ENCODE data around the gene SSC5D. TPM values are rescaled to one million over a fixed set of nuclear protein-coding genes. Genes with fewer than 3 reads are reported as not detected.

Gene SSC5D
- polyA plus RNA-seq, 4 donors: 1.9 to 7.0 (median 3.1) TPM

DNA sequence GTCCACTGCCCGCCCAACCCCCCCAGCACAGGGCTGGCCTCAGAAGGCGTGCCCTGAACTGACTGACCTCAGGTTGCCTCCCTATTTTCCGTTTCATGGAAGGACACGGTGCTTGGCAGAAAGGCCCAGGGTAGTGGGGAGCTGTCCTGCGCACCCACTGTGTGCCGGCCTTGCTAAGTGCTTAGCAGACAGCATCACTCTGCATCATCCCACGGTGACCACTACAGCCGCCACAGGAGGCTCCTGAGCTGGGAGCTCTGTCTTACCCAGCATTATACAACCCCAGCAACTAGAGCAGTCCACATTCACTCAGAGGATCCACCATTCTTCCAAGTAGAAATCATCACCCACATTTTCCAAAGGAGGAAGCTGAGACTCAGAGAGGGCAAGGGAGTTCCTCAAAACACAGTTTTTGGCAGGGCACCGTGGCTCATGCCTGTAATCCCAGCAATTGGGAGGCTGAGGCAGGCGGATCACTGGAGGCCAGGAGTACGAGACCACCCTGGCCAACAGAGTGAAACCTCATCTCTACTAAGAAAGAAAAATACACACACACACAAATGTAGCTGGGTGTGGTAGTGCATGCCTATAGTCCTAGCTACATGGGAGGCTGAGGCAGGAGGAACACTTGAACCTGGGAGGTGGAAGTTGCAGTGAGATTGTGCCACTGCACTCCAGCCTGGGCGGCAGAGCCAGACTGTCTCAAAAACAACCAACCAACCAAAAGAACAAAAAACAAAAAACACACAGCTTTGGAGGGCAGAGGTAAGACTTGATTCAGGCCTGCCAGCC, 47.1 kb downstream of the SSC5D start:
- no peak for DNase-seq (ENCODE audit: low read depth in 4 of 4, low spot score in 3 of 4)

DNA sequence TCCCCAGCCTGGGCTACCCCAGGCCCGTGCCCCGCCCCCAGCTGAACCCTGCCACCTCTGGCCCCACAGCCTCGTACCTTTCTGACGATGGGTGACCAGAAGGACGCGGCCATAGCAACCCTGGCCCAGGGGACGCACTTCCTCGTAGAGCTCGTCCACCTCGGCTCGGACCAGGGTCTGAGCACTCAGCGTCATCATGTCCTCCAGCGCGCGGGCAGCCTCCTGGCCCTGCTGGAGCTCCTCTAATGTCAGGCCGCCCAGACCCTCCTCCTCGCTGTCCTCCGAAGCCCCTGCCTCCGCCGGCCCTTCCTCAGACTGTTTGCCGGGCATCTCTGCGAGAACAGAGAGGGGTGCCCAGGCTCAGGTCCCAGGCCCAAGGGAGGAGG, 47.7 kb downstream of the SSC5D start:
- DNase-seq (ENCODE audit: low read depth in 4 of 4, low spot score in 3 of 4): no peak

DNA sequence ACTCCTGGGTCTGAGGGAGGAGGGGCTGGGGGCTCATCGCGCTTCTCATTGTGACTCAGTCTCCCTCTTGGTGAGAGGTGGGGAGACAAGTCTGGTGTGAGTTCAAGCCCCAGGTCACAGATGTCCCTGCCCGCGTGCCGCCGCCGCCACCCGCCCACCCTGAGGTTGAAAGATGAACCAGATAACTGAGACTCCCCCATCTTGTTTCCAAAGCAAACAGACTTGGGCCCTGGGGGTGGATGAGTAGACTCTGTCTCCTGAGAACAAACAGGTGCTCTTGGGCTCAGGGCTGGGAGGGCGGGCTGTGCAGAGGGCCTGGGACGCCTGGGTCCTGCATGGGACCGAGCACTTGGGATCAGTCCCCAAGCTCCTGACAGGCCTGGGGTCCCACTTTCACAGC, 48.1 kb downstream of the SSC5D start:
- no peak for DNase-seq (ENCODE audit: low read depth in 4 of 4, low spot score in 3 of 4)

DNA sequence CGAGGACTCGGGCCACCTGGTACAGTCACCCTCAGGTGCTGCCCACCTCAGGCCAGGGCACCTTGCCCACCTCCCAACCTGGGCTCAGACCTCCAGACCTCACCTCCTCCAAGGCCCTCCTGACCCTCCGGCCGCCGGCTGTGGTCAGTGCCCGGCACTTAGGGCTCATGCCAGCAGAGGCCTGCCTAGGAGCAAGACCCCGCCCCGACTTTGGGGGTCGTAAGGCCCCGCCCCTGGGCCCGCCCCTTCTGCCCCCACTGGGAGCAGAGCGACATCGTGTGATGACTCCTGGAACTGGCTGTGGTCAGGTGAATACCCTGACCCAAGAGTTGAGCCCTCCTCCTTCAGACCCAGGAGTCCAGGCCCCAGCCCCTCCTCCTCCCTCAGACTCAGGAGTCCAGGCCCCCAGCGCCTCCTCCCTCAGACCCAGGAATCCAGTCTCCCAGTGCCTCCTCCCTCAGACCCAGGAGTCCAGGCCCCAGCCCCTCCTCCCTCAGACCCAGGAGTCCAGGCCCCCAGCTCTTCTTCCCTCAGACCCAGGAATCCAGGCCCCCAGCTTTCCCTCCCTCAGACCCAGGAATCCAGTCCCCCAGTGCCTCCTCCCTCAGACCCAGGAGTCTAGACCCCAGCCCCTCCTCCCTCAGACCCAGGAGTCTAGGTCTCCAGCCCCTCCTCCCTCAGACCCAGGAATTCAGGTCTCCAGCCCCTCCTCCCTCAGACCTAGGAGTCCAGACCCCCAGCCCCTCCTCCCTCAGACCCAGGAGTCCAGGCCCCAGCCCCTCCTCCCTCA, 48.9 kb downstream of the SSC5D start, which contains the start of gene SBK2:
TSS of gene SBK2 (minus strand) at position 183 of the 790 bp plus-strand sequence. CDS start 839 bp downstream, outside the sequence.
- no peak for DNase-seq (ENCODE audit: low read depth in 4 of 4, low spot score in 3 of 4)

DNA sequence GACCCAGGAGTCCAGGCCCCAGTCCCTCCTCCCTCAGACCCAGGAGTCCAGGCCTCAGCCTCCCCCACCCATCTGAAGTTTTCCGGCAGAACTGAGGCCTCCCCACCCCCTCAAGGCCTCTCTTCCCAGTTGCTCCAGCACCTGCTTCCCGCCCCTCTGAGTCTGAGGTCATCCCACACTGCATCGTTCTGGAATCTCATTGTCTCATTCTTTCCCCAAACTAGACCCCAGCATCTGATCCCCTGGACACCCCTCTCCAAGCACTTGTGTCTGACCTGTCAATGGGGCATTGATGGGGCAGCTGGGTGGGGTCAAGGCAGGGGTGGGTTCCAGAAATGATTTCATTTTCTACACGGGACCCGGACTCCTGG, 49.5 kb downstream of the SSC5D start:
- no peak for DNase-seq (ENCODE audit: low read depth in 4 of 4, low spot score in 3 of 4)

DNA sequence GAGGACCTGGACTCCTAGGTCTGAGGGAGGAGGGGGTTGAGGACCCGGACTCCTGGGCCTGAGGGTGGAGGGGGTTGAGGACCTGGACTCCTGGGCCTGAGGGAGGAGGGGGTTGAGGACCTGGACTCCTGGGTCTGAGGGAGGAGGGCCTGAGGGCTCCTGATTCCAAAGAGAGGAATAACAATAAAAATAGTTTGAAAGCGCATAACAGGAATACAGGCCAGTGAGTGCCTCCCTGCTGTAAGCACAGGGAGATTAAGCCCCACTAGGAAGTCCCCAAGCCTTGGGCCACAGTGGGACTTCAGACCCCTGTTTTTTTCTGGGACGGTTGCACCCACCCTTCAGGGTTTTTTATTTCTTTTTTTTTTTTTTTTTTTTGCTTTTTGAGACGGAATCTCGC, 49.9 kb downstream of the SSC5D start:
- DNase-seq (ENCODE audit: low read depth in 4 of 4, low spot score in 3 of 4): no peak

DNA sequence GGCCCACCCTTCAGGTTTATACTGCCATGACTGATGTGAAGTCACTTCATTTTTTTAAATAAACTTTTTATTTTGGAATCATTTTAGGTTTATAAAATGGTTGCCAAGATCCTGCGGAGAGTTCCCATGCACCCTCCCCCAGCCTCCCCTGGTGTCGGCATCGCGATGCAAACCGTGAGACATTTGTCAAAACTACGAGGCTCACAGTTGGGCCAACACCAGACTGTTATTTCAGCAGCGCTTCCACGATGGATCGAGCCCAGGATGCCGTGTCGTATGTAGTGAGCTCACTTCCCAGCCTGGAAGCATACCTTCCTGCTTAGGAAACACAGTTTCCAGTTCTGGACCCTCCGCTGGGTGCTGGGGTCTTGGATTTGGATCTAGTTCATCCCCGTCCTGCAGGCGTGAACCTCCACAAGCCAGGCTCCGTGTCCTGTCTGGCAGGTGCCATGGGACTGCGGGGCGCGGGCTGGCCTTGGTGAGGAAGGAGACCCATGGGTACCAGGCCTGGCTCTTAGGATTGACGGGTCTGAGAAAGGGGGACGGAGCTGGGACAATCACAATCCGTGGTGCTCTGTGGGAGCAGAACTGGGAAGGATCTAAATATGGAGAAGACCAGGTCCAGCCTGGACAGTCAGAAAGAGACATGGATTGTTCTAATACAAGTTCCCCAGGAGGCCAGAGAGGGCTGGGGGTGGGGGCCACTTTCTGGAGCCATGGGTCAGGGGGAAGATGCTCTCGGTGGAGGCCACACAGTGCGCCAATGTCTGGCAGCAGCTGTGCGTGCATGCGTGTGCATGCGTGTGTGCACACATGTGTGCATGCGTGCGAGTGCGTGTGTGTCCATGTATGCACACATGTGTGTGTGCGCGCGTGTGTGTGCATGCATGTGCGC, 51.1 kb downstream of the SSC5D start:
- no peak for DNase-seq (ENCODE audit: low read depth in 4 of 4, low spot score in 3 of 4)

DNA sequence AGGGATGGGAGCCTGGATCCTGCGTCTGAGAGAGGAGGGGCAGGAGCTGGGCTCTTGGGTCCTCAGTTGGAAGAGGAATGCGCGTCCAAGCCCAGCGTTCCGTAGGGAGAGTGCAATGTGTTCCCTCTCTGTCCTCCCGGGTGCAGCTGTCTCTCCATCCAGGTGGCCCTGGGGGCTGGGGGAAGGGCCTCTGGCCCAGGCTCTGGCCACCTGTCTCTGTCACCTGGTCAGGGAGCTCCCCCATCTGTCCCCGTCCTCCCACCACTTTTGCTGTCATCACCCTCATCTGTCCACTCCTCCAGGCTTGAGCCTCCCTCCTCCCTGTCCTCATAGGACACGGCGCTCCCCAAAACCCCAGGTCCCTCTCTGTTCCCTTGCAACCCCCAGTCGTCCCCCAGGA, 52.4 kb downstream of the SSC5D start:
- DNase-seq (ENCODE audit: low read depth in 4 of 4, low spot score in 3 of 4): no peak

DNA sequence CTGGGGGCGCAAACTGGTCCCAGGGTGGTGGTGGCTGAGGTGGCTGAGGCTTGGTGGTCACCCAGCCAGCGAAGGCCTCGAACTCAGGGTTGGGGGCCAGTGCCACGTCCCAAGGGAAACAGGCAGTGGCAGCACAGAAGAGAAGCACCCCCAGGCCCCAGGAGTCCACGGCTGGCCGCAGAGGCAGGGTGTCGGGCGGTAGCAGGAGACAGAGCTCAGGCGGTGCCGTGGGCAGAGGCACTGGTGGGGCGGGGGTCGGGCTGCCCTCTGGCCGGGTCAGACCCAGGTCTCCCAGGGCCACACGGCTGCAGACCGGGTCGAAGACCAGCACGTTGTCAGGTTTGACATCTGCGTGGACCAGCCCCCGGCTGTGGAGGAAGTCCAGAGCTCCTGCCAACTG, 52.9 kb downstream of the SSC5D start:
- DNase-seq (ENCODE audit: low read depth in 4 of 4, low spot score in 3 of 4): no peak

DNA sequence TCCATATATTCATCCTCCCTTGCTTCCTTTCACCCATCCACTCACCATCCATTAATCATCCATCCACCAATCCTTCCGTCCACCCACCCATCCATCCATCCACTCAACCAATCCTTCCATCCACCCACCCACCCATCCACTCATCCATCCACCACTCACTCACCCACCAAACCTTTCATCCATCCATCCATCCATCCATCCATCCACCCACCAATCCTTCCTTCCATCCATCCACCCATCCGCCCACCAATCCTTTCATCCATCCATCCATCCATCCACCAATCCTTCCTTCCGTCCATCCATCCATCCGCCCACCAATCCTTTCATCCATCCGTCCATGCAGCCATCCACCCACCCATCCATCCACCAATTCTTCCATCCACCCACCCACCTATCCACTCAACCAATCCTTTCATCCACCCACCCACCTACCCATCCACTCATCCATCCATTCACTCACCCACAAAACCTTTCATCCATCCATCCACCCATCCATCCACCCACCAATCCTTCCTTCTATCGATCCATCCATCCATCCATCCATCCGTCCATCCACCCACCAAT, 54.1 kb downstream of the SSC5D start:
- no peak for DNase-seq (ENCODE audit: low read depth in 4 of 4, low spot score in 3 of 4)

DNA sequence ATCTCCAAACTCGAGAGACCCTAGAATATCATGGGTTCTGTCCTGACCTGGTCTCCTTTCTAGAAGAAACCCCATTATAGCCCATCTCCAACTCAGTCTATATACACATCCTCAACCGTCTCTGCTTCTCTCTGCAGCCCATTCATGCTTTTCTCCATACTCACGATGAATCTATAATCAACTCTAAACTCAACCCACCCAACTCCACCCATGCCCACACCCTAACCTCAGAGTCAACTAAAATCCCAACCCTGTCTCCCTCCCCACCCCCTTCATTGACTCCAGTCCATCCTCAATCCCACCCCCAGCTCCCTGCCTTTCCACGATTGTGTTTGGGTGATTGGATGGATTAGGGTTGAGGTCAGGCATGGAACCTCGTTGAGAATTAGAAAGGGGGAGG, 55.3 kb downstream of the SSC5D start:
- no peak for DNase-seq (ENCODE audit: low read depth in 4 of 4, low spot score in 3 of 4)

DNA sequence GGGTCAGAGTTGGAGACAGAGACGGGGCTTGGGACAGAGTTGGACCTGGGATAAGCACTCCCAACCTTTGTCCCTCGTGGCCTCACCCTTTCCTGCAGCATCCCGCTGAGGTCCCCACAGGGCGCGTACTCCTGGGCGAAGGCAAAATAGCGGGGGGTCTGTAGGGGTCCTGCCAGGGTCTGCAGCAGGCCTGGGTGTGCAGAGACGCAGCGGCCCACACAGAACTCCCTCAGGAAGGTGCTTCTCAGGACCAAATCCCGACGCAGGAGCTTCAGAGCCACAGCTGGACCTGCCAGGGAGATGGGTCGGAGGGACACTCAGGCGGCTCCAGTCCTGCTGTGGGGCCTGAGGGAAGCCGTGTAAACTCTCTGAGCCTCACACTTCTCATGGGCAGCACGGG, 55.8 kb downstream of the SSC5D start:
- no peak for DNase-seq (ENCODE audit: low read depth in 4 of 4, low spot score in 3 of 4)

DNA sequence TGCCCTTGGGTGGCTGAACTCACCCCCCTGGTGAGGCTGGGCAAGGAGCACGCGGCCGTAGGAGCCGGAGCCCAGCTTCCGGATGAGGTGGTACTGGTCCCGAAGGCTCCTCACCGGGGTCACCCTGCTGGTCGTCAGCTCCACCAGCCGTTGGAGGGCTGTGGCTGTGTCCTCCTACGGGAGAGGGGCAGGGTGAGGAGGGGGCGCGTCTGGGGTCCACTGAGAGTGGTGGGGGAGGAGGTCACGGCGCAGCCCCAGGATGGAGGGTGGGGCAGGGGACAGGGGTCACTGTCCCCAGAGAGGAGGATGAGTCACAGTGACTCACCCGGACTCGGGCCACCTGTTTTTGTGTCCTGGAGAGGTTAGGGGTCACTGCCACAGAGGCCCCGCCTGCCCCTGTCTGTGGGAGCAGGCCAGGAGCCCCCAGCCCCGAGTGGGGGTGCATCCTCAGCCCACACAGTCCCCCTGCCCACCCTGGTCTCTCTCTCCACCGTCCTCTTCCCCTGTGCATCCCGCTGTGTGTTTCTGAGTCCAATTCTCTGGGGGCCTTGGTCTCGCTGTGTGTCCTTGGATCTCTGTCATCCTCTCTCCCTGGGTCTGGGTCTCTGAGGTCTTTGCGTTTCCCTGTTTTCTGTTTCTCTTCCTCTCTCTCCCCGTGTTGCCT, 56.7 kb downstream of the SSC5D start:
- no peak for DNase-seq (ENCODE audit: low read depth in 4 of 4, low spot score in 3 of 4)

DNA sequence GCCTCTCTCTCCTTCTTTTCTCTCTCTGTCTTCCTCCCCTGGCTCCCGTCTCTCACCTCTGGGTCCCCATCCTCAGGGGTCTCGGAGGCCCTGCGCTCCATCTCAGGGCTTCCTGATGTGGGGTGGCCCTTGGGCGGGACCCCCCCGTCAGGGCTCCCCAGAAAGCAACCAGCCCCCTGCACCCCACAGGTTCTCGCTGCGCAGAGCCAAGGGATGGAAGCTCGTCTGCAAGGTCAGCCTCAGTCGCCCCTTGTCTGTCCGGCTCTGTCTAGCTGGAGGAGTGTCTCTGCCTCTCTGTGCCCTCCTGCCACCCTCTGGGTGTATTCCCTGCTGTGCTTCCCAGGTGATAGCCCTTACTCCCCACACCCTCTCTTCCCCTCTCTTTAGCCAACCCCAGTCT, 57.2 kb downstream of the SSC5D start, which contains the start of gene SBK3:
TSS of gene SBK3 (minus strand) at position 101 of the 400 bp plus-strand sequence. CDS start at position 101, 0 bp downstream.
- no peak for DNase-seq (ENCODE audit: low read depth in 4 of 4, low spot score in 3 of 4)

DNA sequence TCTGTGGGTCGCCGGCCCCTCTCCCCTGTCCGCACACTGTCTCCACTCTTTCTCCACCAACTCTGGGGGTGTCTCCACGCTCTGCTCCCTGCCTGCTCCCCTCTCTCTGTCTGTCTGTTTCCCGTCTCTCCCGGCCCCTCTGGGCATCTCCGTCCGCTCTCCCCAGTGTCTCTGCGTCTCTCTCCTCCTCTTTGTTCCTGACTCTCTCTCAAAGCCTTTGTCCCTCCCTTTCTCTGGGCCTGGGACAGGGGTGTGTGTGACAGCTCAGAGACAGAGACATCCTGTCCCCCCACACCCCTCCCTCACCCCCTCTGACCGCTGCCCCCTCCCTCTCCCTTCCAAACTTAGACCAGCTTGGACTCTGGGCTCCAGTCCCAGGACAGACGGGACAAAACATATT, 57.8 kb downstream of the SSC5D start:
- no peak for DNase-seq (ENCODE audit: low read depth in 4 of 4, low spot score in 3 of 4)

DNA sequence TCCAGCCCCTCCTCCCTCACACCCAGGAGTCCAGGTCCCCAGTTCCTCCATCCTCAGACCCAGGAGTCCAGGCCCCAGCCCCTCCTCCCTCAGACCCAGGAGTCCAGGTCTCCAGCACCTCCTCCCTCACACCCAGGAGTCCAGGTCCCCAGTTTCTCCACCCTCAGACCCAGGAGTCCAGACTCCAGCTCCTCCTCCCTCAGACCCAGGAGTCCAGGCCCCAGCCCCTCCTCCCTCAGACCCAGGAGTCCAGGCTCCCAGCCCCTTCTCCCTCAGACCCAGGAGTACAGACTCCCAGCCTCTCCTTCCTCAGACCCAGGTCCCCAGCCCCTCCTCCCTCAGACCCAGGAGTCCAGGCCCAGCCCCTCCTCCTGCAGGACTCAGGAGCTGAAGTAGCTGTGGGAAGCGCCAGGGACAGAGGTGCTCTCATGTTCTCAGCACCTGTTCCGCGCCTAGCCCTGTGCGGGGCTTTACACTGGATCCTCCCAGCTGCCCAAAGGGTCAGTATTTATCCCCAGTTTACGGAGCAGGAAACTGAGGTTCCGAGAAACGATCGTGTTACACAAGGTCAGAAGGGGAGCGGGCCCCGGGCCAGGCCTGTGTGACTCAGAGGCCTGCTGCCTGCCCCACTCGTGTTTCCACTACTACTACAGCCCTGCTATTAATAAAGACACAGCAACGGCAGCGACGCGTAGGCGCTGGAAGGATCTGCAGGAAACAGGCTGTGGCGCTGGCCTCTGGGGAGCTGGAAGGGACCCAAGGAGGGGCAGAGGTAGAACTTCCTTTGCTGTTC, 58.8 kb downstream of the SSC5D start:
- DNase-seq (ENCODE audit: low read depth in 4 of 4, low spot score in 3 of 4): no peak

DNA sequence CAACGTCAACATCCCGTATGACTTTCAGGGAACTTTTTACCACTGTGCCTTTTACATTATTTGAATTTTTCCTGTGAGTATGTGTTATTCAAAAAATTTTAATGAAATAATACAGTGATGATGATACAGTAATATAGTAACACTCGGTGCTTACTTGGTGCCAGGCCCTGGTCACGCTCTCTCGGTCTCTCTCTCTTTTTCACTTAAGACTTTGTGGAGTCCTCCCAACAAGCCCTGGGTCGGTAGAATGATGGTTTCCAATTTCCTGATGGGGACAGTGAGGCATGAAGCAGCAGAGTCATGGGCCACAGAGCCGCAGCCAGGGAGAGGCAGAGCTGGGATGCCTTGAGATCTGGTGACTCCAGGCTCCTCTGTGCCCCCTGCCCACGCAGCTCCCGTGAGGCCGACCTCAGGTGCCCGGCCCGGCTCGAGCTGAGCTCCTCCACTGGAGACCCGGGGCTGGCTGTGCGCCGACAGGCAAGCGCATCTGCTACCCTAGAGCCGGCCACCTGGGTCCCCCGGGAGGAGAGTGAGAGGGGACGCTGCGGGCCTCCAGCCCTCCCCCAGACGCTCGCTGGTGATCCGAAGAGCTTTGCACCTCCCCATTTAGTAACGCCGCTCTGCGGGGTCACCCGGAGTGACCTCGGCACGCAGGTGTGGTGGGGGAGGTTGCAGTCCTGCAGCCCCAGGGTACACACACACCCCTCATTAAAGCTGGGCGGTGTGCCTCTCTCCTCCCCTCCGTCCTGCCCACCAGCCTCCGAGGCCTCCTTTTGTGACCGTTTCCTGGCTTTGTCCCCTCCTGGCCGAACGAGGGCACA, 61.5 kb downstream of the SSC5D start:
- peak; percentile 46 to 78 (median 59) for DNase-seq (ENCODE audit: low read depth in 4 of 4, low spot score in 3 of 4)

DNA sequence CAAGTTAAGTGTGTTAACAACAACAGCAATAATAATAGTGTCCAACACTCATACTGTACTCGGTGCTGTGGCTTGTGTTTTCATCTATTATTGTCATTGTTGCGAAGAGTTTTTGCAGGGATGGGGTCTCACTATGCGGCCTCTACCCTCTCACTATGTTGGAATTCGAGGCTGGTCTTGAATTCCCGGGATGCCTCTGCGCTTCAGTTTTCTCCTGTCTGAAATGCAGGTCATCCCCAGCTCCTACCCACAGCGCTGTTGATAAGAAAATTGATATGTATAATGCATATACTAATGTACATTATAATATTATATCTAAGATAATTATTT, 62.0 kb downstream of the SSC5D start:
- DNase-seq (ENCODE audit: low read depth in 4 of 4, low spot score in 3 of 4): no peak

DNA sequence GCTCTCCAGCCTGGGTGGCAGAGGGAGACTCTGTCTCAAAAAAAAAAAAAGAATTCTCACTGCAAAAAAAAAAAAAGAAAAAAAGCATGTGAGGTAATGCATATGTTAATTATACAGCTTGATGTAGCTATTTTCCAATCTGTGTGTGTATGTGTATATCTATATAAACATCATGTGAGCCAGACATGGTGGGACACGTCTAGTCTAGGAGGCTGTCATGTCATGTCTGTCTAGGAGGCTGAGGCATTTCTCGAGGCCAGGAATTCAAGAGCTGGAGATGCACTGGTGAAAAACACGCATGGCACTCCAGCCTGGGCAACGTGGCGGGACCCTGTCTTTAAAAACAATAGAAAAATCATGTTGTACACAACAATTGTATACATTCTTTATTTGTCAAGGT, 64.0 kb downstream of the SSC5D start:
- DNase-seq (ENCODE audit: low read depth in 4 of 4, low spot score in 3 of 4): no peak
